ENCODE results near the gene ROR1.

DNA sequence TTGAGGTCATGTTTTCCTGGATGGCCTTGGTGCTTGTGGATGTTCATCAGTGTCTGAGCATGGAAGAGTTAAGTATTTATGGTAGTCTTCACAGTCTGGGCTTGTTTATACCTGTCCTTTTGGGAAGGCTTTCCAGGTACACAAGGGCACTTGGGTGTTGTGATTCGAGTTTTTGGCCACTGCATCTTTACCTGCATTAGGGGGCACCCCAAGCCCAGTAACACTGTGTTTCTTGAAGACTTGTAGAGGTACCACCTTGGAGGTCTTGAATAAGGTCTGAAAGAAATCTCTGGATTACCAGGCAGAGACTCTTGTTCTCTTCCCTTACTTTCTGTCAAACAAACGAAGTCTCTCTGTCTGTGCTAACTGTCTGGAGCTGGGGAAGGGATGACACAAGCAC is 34.4 kb upstream of the ROR1 start:
- TF ChIP-seq POLR2AphosphoS5 (IDR thresholded peaks at IDR 0.05; ENCODE audit: low read depth, low read length) (no peak), REST (IDR thresholded peaks at IDR 0.05; ENCODE audit: insufficient read depth in 1 of 2, low read depth in 2 of 2, low read length in 2 of 2) (no peak), TAF1 (IDR thresholded peaks at IDR 0.05; ENCODE audit: borderline replicate concordance, insufficient read depth, low read length) (no peak), SIN3A (IDR thresholded peaks at IDR 0.05; ENCODE audit: borderline replicate concordance, insufficient read depth, low read length) (no peak)
